AG10803 (cell line): ENCODE data around the gene CCDC88A.

ENCODE experiments used
- DNase-seq: peaks from one replicate; pipeline ENCODE4 v3.0.0; 2010; ENCODE audit warnings: low read depth
- H3K4me3 ChIP-seq: 2 replicates; pipeline ENCODE4 v1.5.1; 2011; ENCODE audit warnings: mild to moderate bottlenecking, low read length, control low read depth
- CTCF ChIP-seq: conservative IDR thresholded peaks from 2 replicates; pipeline ENCODE4 v1.5.1; 2011; ENCODE audit warnings: mild to moderate bottlenecking, low read length, control low read depth, inconsistent platforms

CCDC88A gene

GRCh38 chr2:55239656-55240222 lies 179.9 kb downstream of the CCDC88A start:
- H3K4me3 ChIP-seq = no peak overlapping the region
- TF ChIP-seq CTCF = no peak
- DNase-seq = no peak
